ENCODE measurements around the gene TOMM70.
A peak's percentile ranks its signal among the peaks of the same experiment; 100 is the strongest.
"Not testable (repeated sequence)": the region's sequence is repeated elsewhere in the genome, so short reads cannot be mapped to it uniquely, and the experiment has no call there.

TOMM70 gene

GRCh38 chr3:100361897-100362296, 39.0 kb downstream of the TOMM70 start:
- DNase-seq, result no peak

- no peak for DNase-seq
Observed at GRCh38 chr3:100360757-100361496, 40.0 kb downstream of the TOMM70 start.

DNA sequence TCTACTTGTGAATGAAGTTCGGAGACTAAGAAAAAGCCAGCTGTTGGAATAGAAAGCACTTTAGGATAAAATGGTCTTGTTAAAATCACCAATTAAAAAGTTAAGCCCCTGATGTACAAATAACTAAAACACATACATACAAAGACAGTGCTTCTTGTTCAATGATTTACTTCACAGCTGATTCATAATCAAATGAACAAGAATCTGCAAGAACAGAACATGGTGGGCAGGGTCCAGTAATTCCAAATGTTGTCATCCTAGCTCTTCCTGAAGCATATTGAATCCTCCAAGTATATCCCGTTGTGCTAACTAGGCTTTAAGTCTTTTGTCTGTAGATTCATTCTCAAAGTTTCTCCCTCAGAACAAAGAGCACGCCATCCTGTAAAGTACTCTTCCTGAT, 41.9 kb downstream of the TOMM70 start:
- DNase-seq, result no peak

GRCh38 chr3:100358413-100358812, 42.5 kb downstream of the TOMM70 start:
- no peak for DNase-seq

DNA sequence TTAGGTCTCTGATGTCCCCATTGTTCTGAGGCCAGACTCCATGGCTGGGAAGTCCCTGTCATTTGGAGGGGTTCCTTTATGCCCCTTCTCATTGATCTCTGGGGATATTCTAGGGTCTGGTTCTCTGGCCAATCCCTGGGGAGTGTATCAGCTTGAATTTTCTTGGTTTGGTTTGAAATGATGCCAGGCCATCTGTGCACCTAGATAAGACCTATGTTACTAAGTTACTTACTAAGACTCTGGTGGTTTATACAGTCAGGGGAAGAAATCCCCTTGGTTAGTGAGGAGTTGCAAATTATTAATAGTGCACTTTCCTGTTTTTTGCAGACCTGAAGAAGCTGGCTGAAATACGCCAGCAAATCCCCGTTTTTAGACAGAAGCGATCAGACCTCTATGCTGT, 46.0 kb downstream of the TOMM70 start:
- DNase-seq, result no peak

DNA sequence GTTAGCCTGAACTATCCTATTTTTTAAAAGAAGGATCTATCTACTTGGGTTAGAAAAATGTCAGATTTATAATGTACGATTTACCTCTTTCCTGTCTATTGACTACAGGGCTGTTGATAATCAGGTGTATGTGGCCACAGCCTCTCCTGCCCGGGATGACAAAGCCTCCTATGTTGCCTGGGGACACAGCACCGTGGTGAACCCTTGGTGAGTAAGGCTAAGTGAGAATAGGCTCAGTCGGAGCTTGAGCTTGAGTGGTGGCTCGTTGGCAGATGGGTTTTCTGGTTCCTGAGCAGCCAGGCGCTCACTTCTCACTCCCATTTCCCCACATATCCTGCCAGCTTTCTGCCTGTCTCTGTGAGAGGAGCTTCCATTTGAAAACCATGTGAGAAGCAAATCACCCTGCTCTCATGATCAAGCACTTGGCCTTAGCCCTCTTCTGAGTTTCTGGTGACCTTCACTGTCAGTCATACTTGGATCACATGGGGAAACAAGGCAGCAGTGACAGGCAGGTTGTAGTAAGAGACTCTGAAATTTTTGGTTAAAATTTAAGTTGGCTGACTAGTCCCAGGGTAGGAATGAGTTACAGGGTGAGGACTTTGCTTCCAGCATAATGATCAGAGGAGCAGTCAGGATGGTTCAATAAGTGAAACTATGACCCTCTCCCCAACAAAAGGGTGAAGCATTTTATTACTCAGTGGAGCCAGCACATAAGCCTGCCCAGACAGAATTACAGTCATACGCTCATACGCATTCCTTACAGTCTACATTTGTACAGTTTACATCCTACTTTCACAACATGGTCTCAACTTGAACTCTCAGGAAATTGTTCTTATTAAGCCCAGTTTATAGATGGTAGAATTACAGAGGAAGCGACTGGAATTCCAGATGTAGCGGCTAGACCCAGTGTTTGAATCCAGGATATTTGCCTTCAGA, 48.3 kb downstream of the TOMM70 start:
- no peak for DNase-seq

GRCh38 chr3:100351770-100352169, 49.1 kb downstream of the TOMM70 start:
- DNase-seq, result not testable (repeated sequence)

DNA sequence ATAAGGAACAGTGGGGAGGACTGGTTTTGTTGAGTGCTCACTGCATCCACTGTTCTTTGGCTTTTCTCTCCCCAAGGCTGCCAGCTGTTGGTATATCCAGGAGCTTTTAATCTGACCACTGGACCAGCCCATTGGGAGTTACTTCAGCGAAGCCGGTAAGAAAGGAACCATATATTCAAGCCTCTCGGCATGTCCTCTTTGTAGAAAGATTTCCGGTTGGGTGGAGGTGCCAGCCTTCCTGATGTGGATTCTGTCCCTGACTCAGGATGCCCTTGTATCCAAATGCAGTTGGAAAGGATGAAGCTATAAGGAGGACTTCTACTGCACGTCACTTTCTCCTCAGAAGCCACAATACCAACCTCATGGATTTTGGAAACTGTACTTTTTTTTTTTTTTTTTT, 52.2 kb downstream of the TOMM70 start:
- DNase-seq, result no peak

GRCh38 chr3:100340527-100340926, 60.4 kb downstream of the TOMM70 start:
- no peak for DNase-seq

- no peak for DNase-seq
Observed at GRCh38 chr3:100339786-100340185, 61.1 kb downstream of the TOMM70 start.

DNA sequence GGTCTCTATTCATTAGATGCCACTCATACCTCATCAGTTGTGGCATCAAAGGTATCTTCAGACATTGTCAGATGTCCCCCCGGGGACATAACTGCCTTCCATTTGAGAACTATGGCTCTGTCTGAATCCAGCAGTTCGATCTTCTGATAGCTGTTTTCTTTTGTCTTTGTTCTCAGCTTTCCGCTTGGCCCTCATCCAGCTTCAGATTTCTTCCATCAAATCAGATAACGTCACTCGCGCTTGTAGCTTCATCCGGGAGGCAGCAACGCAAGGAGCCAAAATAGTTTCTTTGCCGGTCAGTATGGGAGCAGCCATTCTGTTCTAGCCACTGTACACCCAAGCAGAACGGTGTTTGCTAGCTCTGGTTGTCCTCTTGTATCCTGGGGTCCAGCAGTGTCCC, 62.0 kb downstream of the TOMM70 start:
- DNase-seq, result no peak

GRCh38 chr3:100336229-100336628, 64.7 kb downstream of the TOMM70 start:
- DNase-seq, result not testable (repeated sequence)

DNA sequence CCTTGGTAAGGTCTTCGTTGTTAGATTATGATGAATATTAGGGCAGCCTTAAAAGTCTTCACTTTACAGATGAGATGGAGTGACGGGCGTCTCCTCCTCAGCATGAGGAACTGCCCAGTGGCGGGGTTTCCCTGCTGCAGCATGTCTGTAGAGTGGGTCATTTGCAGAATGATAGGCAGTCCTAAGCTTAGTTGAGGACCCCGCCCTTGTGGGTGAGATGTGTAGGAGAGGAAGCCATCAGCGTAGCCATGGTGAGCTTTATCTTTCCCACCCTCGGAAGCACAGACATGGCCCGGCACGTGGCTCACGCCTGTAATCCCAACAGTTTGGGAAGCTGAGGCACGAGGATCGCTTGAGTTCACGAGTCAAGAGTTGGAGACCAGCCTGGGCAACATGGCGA, 65.5 kb downstream of the TOMM70 start:
- no peak for DNase-seq

DNA sequence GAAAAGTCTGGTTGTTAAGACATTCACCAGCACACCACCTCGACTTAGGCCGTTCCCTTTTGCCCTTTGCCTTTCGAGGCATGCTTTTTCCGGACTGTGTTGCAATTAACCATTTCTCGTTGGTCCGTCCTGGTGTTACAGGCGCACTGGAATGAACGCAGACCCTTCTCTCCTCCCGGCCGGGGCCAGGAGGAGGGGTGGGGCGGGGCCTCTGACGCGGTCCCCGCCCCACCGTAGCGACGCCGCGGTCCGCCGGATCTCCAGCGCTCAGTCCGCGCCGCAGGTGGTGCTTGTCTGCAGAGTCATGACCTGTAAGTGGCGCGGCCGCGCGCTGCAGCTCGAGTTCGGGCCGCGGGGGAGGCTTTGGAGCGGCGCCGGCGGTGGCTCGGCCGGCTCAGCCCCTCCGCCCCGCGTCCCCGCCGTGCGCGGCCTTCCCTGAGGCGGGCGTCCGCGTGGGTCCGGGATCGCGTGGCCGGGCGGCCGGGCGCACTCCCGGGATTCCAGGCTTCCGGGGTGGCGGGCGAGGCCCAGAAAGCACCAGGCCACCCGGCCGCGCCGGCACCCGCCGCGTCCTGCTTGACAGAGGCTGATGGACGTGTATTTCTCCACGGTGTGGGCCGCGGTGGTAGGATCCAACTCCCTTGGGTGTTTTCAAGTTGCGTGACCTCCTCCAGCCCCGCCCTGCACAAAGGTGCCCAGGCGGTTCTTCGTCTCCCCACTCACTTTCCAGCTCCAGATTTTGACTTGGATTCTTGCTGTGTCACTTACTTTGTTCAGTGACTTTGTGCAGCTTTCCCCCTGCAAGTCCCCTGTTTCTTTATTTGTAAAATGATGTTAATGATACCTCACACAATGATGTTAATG, 66.2 kb downstream of the TOMM70 start, which contains the start of gene NIT2:
TSS of gene NIT2 (plus strand) at position 270 of the 864 bp plus-strand sequence. CDS start at position 305, 35 bp downstream.
- peak in 1 of 2 experiments; percentile 8 for DNase-seq

- no peak for DNase-seq
Observed at GRCh38 chr3:100333970-100334487, 66.9 kb downstream of the TOMM70 start.

DNA sequence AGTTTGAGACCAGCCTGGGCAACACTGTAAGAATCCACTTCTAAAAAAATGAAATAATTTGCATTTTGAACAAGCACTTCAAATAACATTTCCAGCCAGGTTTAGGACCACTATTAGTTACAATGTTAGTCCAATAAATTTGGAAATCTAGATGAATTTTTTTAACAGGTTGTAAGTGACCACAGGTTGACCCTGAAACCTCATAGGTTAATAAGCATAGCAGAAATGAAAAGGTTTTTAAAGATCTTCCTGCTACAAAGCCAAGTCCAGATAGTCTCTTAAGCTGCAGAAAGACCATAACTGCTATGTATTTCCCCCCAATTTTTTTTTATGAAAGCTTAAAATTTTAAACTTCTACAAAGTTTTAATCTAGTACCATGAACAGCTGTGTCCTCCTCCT, 67.8 kb downstream of the TOMM70 start:
- no peak for DNase-seq

- DNase-seq, result no peak
Observed at GRCh38 chr3:100331660-100332059, 69.2 kb downstream of the TOMM70 start.

GRCh38 chr3:100330651-100331050, 70.2 kb downstream of the TOMM70 start:
- DNase-seq, result no peak

- no peak for DNase-seq
Observed at GRCh38 chr3:100329800-100330489, 70.9 kb downstream of the TOMM70 start.

- not testable (repeated sequence) for DNase-seq
Observed at GRCh38 chr3:100327377-100327776, 73.5 kb downstream of the TOMM70 start.

GRCh38 chr3:100325827-100326226, 75.1 kb downstream of the TOMM70 start:
- no peak for DNase-seq

- no peak for DNase-seq
Observed at GRCh38 chr3:100324044-100324443, 76.8 kb downstream of the TOMM70 start.

Measured in cerebellar nuclear complex (tissue), 1 donor.